ENCODE results near the gene TRNT1. TPM values are rescaled to one million over a fixed set of nuclear protein-coding genes. Genes with fewer than 3 reads are reported as not detected.

Gene TRNT1
- total and polyA plus RNA-seq, 11 donors = 5.4 to 14.7 (median 11.1) TPM

DNA sequence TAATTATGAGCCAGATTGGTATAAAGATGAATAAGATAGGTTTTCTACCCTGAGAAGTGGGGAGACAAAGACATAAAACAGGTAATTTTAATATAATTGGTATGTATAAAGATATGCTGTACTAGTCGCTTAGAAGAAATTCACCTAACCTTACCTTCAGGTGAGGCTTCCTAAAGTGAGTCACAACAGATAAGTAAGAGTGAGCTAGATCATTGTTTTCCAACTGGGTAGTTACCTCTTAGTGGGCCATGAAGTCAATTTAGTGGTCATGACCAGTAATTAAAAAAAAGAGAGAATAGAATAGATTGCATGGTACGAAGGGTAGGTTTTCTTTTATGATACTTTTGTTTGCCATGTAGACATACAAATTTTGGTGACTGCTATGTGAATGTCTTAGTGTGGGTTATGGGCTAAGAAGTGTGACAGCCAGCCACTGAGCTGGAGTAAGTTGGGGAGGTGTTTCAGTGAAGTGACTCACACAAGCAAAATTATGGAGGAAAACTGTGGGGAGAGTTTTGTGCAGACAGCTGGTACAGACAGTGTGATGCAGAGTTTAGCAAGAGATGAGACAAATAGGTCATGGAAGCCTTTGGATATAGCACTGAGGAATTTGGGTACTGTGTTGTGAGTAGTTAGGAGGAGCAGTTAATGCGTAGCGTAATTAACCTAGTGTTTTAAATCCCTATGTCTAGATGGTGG lies 8.2 kb downstream of the TRNT1 start:
- WGBS, 4 donors = 96 to 99% (median 97%) methylated on average over 4 of the region's 4 CpGs
- Histone ChIP-seq H3K4me3 (no peak overlapping the region), H3K36me3 (peaks cover 0 to 68% (median 46%) of the 10 kb centered on the region in 9 donors), H3K27ac (no peak overlapping the region), H3K27me3 (no peaks in the 10 kb centered on the region), H3K4me1 (peaks cover 0 to 9% (median 0%) of the 10 kb centered on the region in 12 donors), H3K9me3 (no peaks in the 10 kb centered on the region)
- no peak for ATAC-seq
- TF ChIP-seq CTCF (IDR thresholded peaks at IDR 0.05) (no peak), POLR2A (IDR thresholded peaks at IDR 0.05) (no peak)
- DNase-seq = no peak
- intact Hi-C loops (cut with DNase I) = no loop called here

DNA sequence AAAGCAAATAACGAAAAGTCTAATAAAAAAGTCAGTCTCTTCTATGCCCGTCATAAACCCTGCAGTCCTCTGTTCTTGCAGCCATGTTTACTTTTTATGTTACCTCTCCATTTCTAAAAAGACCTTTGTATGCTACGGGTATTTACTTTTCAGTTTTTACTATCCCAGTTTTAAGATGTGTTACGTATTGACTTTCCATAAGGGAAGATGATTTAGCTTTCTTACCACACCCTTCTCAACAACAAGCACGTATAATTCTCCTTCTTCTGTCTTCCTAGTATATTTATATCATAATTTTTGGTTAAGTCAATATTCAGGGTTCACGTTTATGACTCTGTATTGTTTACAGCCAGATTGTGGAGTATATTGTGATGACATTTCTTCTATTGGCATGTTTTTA lies 10.8 kb downstream of the TRNT1 start:
- H3K4me1 ChIP-seq = peaks cover 0 to 5% (median 0%) of the 10 kb centered on the region in 12 donors
- no peak for ATAC-seq
- H3K4me3 ChIP-seq = no peak overlapping the region
- DNase-seq = no peak
- no peaks in the 10 kb centered on the region for H3K9me3 ChIP-seq
- no peaks in the 10 kb centered on the region for H3K27me3 ChIP-seq
- 92 to 94% (median 92%) methylated on average over 6 of the region's 6 CpGs for WGBS, 4 donors
- H3K27ac ChIP-seq = no peak overlapping the region
- intact Hi-C loops (cut with DNase I) = no loop called here
- H3K36me3 ChIP-seq = peaks cover 0 to 79% (median 57%) of the 10 kb centered on the region in 9 donors
- TF ChIP-seq POLR2A (IDR thresholded peaks at IDR 0.05) (no peak), CTCF (IDR thresholded peaks at IDR 0.05) (no peak)

GRCh38 chr3:3141939-3142338 lies 15.2 kb downstream of the TRNT1 start:
- no peak for ATAC-seq
- no peaks in the 10 kb centered on the region for H3K27me3 ChIP-seq
- intact Hi-C loops (cut with DNase I) = no loop called here
- no peaks in the 10 kb centered on the region for H3K4me1 ChIP-seq
- no peak overlapping the region for H3K4me3 ChIP-seq
- no peak for DNase-seq
- no peak overlapping the region for H3K27ac ChIP-seq
- H3K36me3 ChIP-seq = peaks cover 0 to 100% (median 89%) of the 10 kb centered on the region in 9 donors
- TF ChIP-seq POLR2A (IDR thresholded peaks at IDR 0.05) (no peak), CTCF (IDR thresholded peaks at IDR 0.05) (no peak)
- no peaks in the 10 kb centered on the region for H3K9me3 ChIP-seq

DNA sequence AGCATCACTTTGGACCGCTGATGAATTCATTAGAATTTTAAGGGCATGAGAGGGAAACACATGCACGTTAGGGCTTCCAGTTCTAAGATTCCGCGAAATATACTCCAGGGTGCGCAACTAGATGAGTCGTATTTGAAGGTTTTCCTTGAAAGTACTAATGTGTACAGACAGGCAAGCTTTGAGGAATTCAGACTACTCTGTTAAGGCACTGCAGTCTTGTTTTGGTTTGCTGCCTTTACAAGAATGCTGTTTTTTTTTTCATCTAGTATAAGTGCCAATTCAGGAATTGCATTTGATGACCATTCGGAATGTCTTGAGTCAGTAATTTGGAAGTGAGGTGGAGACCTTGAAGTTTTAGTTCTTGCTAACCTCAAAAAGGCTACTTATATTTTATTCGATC lies 19.1 kb downstream of the TRNT1 start:
- 81 to 93% (median 86%) methylated on average over 8 of the region's 8 CpGs for WGBS, 4 donors
- no peak for DNase-seq
- Histone ChIP-seq H3K27me3 (no peaks in the 10 kb centered on the region), H3K36me3 (peaks cover 0 to 100% (median 99%) of the 10 kb centered on the region in 9 donors), H3K4me1 (peaks cover 0 to 4% (median 0%) of the 10 kb centered on the region in 12 donors), H3K4me3 (no peak overlapping the region), H3K9me3 (no peaks in the 10 kb centered on the region), H3K27ac (no peak overlapping the region)
- TF ChIP-seq POLR2A (IDR thresholded peaks at IDR 0.05) = no peak
- TF ChIP-seq CTCF (IDR thresholded peaks at IDR 0.05) = no peak
- intact Hi-C loops (cut with DNase I) = no loop called here
- no peak for ATAC-seq

Measured in heart left ventricle (tissue), 16 donors.